Caco-2 (cell line): ENCODE data around the gene COMMD1. TPM values are rescaled to one million over a fixed set of nuclear protein-coding genes. Genes with fewer than 3 reads are reported as not detected.

Experiments used
- BruUV-seq: library from RNA; stranded (reverse); fragments of 400-500 nt; replicated peaks from 2 replicates; lab custom pipeline; 2021; lab: Mats Ljungman, UMichigan
- CTCF ChIA-PET: fragments of 300-600 bp; sonication (Branson Sonifier 250); formaldehyde crosslinking; loops from one replicate; lab custom pipeline; 2022; ENCODE audit warnings: antibody characterized with exemption; lab: Charles Lee
- POLR2A ChIA-PET: fragments of 300-600 bp; sonication (Branson Sonifier 250); formaldehyde crosslinking; loops from one replicate; lab custom pipeline; 2022; ENCODE audit warnings: antibody characterized with exemption; lab: Charles Lee
- DNase-seq, 2 experiments: peaks; one replicate each; pipeline versions ENCODE4 v3.0.0 to v3.0.0-alpha.2; 2020 to 2022
- H3K27me3 ChIP-seq: replicated peaks from 2 replicates; pipeline ENCODE4 v1.6.0; 2011; ENCODE audit warnings: low read length; ENCODE audit not compliant: control insufficient read depth, insufficient read depth
- H3K36me3 ChIP-seq: 2 replicates; pipeline ENCODE4 v1.5.1; 2011; ENCODE audit warnings: low read length; ENCODE audit not compliant: control insufficient read depth, insufficient read depth
- H3K4me1 ChIP-seq: fragments of 250-450 bp; sonication (Bioruptor Pico); 2 replicates; pipeline ENCODE4 v1.5.1; 2020; ENCODE audit warnings: mild to moderate bottlenecking
- H3K4me3 ChIP-seq: 2 replicates; pipeline ENCODE4 v1.5.1; 2011; ENCODE audit warnings: low read depth, mild to moderate bottlenecking, control low read depth, low read length
- H3K9me3 ChIP-seq: fragments of 250-450 bp; sonication (Bioruptor Pico); 2 replicates; pipeline ENCODE4 v1.5.1; 2020; ENCODE audit warnings: mild to moderate bottlenecking, moderate library complexity
- H3K27ac Mint-ChIP-seq: one replicate; pipeline ENCODE4 v1.8.0; 2022; ENCODE audit warnings: mixed read lengths; ENCODE audit not compliant: unreplicated experiment
- H3K27me3 Mint-ChIP-seq: one replicate; pipeline ENCODE4 v1.8.0; 2022; ENCODE audit warnings: mixed read lengths; ENCODE audit not compliant: insufficient read depth, unreplicated experiment
- H3K36me3 Mint-ChIP-seq: one replicate; pipeline ENCODE4 v1.8.0; 2022; ENCODE audit warnings: mild to moderate bottlenecking, mixed read lengths; ENCODE audit not compliant: insufficient read depth, unreplicated experiment
- H3K4me1 Mint-ChIP-seq: one replicate; pipeline ENCODE4 v1.8.0; 2022; ENCODE audit warnings: low read depth, mixed read lengths; ENCODE audit not compliant: unreplicated experiment
- H3K4me3 Mint-ChIP-seq: one replicate; pipeline ENCODE4 v1.8.0; 2022; ENCODE audit warnings: mild to moderate bottlenecking, moderate library complexity, mixed read lengths; ENCODE audit not compliant: unreplicated experiment
- H3K9me3 Mint-ChIP-seq: one replicate; pipeline ENCODE4 v1.8.0; 2022; ENCODE audit warnings: mixed read lengths; ENCODE audit not compliant: unreplicated experiment
- intact Hi-C: fragments of 100-400 bp; cut with micrococcal nuclease; formaldehyde crosslinking; loops from one replicate; pipeline ENCODE4 v1.10.0; 2022; ENCODE audit not compliant: unreplicated experiment
- total RNA-seq: library from RNA; stranded (reverse); gene quantifications from 2 replicates; pipeline ENCODE4 v1.2.3, GENCODE V29; 2022
- TF ChIP-seq, protein P1 (sequence below), 2 experiments: fragments of 200-600 bp in 1 of 2; IDR thresholded peaks; 1 replicate in 1 of 2; 2 replicates in 1 of 2; pipeline versions ENCODE4 v1.5.1 to v1.8.0; 2011 to 2022; ENCODE audit warnings: antibody characterized with exemption in 1 of 2, control low read depth in 1 of 2, inconsistent platforms in 1 of 2, low read depth in 1 of 2, low read length in 1 of 2, mild to moderate bottlenecking in 1 of 2, moderate library complexity in 1 of 2; ENCODE audit not compliant: insufficient read depth in 1 of 2, severe bottlenecking in 1 of 2, unreplicated experiment in 1 of 2

The COMMD1 gene
- total RNA-seq, 1 experiment from 2014 or later: 56.7 TPM

DNA sequence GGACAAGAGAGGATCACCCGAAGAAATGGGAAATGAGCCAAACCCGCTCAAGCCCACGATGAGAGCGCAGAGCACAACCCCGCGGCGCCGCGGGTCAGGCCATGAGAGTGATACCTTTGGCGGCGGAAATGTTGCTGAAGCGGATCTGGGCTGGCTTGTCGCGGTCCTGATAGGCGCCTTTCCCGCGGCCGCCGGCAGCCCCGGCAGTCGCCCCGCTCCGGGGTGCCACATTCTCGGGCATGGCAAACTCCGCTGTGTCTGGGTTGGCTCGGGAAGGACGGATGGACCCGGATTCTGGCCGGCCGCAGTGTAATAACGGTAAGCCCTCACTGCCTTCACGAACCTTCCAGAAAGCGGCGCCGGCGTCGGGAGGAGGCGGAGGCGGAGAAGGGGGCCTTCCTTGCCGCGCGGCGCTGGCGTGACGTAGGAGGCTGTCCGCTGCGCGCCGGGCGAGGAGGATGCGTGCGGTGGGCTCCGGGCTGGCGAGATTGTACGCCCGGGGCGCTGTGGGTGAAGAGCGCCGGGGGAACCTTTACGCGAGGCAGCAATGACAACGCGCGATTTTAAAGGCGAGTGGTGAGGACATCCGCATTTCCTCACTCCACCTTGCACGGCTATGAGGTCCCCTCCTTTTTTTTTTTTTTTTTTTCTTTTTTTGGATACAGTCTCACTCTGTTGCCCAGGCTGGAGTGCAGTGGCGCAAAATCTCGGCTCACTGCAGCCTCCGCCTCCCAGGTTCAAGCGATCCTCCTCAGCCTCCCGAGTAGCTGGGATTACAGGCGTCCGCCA lies 17.0 kb upstream of the COMMD1 start, which contains the start of gene CCT4:
TSS of gene CCT4 (minus strand) at position 390 of the 789 bp plus-strand sequence. CDS start at position 241, 149 bp downstream.
- POLR2A ChIA-PET: no interaction called here
- H3K36me3 Mint-ChIP-seq: peaks cover 63% of the 10 kb centered on the region
- H3K4me3 Mint-ChIP-seq: peak within 1 kb of the TSS; percentile 94
- H3K27ac Mint-ChIP-seq: peak within 1 kb of the TSS; percentile 98
- DNase-seq: peak; percentile 88 to 96
- TF ChIP-seq, protein P1, sequence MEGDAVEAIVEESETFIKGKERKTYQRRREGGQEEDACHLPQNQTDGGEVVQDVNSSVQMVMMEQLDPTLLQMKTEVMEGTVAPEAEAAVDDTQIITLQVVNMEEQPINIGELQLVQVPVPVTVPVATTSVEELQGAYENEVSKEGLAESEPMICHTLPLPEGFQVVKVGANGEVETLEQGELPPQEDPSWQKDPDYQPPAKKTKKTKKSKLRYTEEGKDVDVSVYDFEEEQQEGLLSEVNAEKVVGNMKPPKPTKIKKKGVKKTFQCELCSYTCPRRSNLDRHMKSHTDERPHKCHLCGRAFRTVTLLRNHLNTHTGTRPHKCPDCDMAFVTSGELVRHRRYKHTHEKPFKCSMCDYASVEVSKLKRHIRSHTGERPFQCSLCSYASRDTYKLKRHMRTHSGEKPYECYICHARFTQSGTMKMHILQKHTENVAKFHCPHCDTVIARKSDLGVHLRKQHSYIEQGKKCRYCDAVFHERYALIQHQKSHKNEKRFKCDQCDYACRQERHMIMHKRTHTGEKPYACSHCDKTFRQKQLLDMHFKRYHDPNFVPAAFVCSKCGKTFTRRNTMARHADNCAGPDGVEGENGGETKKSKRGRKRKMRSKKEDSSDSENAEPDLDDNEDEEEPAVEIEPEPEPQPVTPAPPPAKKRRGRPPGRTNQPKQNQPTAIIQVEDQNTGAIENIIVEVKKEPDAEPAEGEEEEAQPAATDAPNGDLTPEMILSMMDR (IDR thresholded peaks at IDR 0.05; ENCODE audit: insufficient read depth in 1 of 2, low read depth in 1 of 2, low read length in 1 of 2, severe bottlenecking in 1 of 2, unreplicated experiment in 1 of 2): no peak
- Histone ChIP-seq H3K27me3 (no peaks in the 10 kb centered on the region), H3K4me1 (peaks cover 20% of the 10 kb centered on the region), H3K36me3 (no peaks in the 10 kb centered on the region), H3K9me3 (no peaks in the 10 kb centered on the region), H3K4me3 (peak within 1 kb of the TSS; percentile 91)
- intact Hi-C loops: no loop called here
- CTCF ChIA-PET: no interaction called here
- BruUV-seq: no TSS peak
- H3K27me3 Mint-ChIP-seq: no peaks in the 10 kb centered on the region
- H3K9me3 Mint-ChIP-seq: no peaks in the 10 kb centered on the region
- H3K4me1 Mint-ChIP-seq: peaks cover 12% of the 10 kb centered on the region

DNA sequence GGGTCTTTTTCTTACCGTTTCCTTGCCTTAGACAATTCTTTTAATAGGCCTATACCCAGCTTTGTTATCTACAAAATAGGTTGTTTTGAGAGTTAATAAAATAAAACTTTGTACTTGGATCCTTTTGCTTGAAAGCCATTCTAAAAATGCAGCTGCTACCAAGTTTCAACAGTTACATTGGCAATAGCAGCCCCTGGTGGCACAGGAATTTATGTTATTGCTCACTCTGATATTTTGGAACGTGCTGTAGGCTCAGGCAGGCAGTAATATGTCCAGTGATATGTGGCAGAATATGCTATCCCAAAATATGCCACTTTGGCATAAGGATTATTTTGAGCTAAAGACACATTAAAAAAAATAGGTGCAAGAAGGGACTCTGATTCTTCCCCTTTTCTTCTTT lies 6.7 kb upstream of the COMMD1 start:
- intact Hi-C loops: no loop called here
- Histone ChIP-seq H3K4me3 (no peak overlapping the region), H3K4me1 (no peaks in the 10 kb centered on the region), H3K27me3 (no peaks in the 10 kb centered on the region), H3K36me3 (no peaks in the 10 kb centered on the region), H3K9me3 (no peaks in the 10 kb centered on the region)
- DNase-seq: peak in 1 of 2 experiments; percentile 36
- no TSS peak for BruUV-seq
- ChIA-PET CTCF (interaction anchor here (0.7 to 1.4 kb wide), 2 partner anchors 163 to 763 kb away, joined by 3 read pairs; no protein-coding TSS in a partner anchor), POLR2A (no interaction called here)
- TF ChIP-seq, protein P1 (IDR thresholded peaks at IDR 0.05; ENCODE audit: insufficient read depth in 1 of 2, low read depth in 1 of 2, low read length in 1 of 2, severe bottlenecking in 1 of 2, unreplicated experiment in 1 of 2): peak; percentile 56 to 63
- Mint-ChIP-seq H3K4me1 (no peaks in the 10 kb centered on the region), H3K9me3 (no peaks in the 10 kb centered on the region), H3K27me3 (no peaks in the 10 kb centered on the region), H3K4me3 (no peak overlapping the region), H3K36me3 (no peaks in the 10 kb centered on the region), H3K27ac (no peak overlapping the region)

DNA sequence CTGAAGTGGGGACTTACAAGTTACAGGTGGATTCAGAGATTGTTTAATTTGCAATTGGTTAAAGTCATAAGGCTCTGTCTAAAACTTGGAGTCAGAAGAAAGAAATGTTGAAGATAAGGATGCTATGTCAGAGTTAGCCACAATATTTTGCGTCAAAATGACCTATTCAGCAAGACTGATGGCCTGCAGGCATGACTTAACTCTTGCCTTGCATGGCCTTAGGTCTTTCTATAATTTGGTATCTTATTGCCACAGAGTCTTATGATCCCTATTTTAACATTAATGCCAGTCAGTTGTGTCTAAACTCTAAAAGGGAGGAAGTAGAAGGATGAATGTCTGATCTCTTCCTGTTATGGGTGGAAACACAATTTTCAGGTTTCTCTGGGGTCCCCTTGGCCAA lies 5.2 kb upstream of the COMMD1 start:
- H3K4me1 ChIP-seq: 0 out of 2 replicates have a peak, but pooled peaks cover 3% of the 10 kb centered on the region
- DNase-seq: no peak
- TF ChIP-seq, protein P1 (IDR thresholded peaks at IDR 0.05; ENCODE audit: insufficient read depth in 1 of 2, low read depth in 1 of 2, low read length in 1 of 2, severe bottlenecking in 1 of 2, unreplicated experiment in 1 of 2): no peak
- H3K36me3 ChIP-seq: no peaks in the 10 kb centered on the region
- no peaks in the 10 kb centered on the region for H3K36me3 Mint-ChIP-seq
- H3K9me3 ChIP-seq: no peaks in the 10 kb centered on the region
- H3K4me3 Mint-ChIP-seq: no peak overlapping the region
- no peak overlapping the region for H3K4me3 ChIP-seq
- peaks cover 6% of the 10 kb centered on the region for H3K4me1 Mint-ChIP-seq
- POLR2A ChIA-PET: no interaction called here
- H3K27ac Mint-ChIP-seq: no peak overlapping the region
- no peaks in the 10 kb centered on the region for H3K27me3 ChIP-seq
- CTCF ChIA-PET: no interaction called here
- no peaks in the 10 kb centered on the region for H3K9me3 Mint-ChIP-seq
- H3K27me3 Mint-ChIP-seq: no peaks in the 10 kb centered on the region
- BruUV-seq: no TSS peak
- intact Hi-C loops: no loop called here
